GM12875 (cell line): Measurements from ENCODE around the gene CACNB1.

Source experiments
- H3K4me3 ChIP-seq: one replicate; pipeline ENCODE4 v1.5.1; 2011; ENCODE audit warnings: low read depth, low read length, control low read depth
- TF ChIP-seq, protein P1 (sequence below): IDR thresholded peaks from 2 replicates; pipeline ENCODE4 v1.5.1; 2011; ENCODE audit warnings: low read depth, mild to moderate bottlenecking, control low read depth, inconsistent platforms, low read length, moderate library complexity, borderline replicate concordance; ENCODE audit not compliant: insufficient read depth

CACNB1 gene

DNA sequence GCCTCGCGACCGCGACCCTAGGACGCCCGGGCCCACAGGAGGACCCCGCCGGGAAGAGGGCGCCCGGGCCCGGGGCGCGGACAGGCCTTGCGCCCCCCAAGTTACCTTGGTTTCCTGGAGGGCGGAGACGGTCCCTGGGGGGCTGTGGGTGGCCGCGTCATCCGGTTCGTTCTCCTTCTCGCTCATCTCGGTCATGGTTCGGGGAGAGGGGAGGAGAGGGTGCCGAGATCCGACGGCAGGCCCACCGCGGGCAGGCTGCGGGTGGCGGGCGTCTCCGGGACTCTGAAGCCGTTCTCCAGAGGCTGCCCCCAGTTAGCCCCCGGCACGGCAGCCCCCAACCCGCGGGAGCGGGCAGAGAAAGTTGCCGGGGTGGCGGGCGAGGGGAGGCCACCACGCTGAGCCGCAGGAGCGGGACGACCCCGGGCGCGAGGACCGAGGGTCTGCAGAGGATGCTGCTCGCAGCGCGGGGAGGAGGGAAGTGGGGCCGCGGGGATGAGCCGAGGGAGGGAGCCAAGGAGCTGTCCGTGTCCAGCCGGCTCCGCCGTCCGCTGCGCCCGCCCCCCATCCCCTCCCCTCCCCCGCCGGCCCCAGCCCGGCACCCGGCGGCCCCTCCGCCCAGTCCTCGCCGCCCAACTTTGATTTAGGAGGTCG is 28.0 kb upstream of the CACNB1 start, which contains the start of gene STAC2:
Gene STAC2 (minus strand): TSS at position 638 of the 651 bp plus-strand sequence. CDS start 443 bp downstream, at position 195.
- no peak within 1 kb of the TSS for H3K4me3 ChIP-seq
- TF ChIP-seq, protein P1, sequence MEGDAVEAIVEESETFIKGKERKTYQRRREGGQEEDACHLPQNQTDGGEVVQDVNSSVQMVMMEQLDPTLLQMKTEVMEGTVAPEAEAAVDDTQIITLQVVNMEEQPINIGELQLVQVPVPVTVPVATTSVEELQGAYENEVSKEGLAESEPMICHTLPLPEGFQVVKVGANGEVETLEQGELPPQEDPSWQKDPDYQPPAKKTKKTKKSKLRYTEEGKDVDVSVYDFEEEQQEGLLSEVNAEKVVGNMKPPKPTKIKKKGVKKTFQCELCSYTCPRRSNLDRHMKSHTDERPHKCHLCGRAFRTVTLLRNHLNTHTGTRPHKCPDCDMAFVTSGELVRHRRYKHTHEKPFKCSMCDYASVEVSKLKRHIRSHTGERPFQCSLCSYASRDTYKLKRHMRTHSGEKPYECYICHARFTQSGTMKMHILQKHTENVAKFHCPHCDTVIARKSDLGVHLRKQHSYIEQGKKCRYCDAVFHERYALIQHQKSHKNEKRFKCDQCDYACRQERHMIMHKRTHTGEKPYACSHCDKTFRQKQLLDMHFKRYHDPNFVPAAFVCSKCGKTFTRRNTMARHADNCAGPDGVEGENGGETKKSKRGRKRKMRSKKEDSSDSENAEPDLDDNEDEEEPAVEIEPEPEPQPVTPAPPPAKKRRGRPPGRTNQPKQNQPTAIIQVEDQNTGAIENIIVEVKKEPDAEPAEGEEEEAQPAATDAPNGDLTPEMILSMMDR, result no peak

DNA sequence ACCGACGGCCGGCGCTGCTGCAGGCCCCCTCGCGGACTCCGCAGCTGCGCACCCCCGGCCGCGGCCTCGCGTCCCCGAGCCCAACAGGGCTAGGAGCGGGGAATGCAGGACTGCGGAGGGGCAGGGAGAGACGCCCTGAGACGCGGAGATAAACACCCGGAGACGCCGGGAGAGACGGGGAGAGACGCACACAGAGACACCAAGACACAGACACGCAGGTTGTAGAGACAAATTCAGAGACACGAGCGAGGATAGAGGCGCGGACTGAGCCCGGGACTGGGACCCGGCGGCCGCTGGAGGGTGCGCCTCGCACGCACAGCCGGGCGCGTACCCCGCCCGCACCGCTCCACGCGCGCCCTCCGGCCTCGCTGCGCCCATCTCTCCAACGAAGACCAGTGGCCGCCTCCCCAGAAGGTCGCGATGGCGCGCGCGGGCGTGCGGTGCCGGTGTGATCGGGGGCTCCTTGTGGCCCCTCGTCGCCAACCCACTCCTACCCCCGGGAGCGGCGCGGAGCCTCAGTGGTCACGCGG is 27.4 kb upstream of the CACNB1 start:
- H3K4me3 ChIP-seq, result no peak overlapping the region
- TF ChIP-seq, protein P1, result no peak

DNA sequence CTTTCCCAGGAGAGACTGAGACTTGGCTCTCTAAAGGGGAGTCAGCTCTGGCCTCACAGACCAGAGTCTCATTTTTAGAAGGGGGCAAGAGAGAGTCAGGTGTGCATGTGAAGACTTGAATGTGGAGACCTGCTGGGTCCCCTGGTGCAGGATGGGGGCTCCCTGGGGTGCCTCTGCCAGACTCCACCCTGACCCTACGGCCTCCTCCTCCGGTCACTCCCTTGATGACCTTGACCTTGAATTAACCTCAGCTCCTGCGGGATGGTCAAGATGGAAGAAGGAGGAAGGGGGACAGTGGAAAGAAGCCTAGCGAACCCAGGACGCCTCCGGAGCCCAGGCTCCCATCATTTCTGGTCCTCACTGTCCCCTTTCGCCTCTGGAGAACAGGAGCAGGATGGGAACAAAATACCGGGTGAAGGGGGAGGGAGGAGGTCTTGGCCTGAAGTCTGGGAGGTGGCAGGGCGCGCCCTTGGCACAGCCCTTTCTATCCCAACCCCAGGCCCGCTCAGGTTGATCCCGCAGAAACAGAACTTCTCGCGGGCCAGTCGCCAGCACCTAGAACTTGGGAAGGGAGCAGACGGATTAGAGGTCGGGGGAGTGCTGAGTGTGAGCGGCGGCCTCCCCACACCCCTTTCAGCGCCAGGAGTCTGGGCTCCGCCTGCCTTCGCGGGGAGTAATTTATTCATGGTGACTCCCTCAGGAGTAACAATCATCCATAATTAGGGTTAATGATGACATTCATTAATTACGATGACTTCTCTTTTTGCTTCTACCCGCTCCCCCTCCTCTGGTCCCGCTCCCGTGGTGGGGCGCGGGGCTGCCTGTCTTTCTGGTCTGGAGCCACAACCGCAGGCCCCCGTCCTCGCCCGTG is 26.7 kb upstream of the CACNB1 start:
- TF ChIP-seq, protein P1, result no peak
- H3K4me3 ChIP-seq, result no peak overlapping the region

DNA sequence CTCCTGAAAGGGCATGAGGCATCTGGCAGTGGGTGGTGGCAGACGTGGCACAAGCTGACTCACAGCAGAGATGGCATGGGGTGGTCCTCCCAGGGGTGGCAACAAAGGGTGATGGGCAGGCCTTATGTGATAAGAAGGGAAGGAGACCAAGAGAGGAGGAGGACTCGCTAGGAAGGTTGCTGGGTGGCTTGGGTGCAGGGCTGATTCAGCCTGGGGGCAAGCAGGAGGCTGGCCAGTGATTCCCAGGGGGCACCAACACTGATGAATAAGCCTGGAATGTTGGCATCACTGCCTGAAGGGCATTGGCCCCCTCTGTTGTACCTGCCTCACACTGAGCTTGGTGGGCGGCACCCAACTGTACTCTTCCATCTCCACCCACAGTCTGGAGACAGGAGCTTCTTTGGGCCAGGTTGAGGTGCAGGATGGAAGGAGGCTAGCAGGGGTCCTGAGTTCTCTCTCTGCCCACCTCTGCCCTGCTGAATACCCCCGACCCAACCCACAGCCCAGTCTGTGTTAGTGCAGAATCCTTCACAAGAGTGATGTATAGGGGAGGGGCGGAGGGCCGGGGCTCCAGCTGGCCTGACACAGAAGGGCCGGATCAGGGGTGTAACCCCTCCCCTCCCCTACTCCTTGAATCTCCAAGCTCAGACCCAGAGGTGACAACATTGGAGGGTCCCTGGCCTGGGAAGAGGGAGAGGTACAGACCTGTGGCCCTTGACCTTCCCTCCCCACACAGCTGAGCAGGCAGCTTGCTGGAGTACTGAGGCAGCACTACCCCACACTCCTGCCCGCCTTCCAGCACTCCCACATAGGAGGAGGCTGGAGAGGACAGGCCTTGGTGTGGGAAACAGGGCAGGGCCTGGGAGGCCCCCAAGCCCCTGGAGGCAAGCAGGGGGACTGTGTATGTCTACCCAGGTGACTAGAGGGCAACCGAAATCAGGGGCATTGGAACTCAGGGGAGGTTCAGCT is 25.7 kb upstream of the CACNB1 start:
- TF ChIP-seq, protein P1, result no peak
- no peak overlapping the region for H3K4me3 ChIP-seq

DNA sequence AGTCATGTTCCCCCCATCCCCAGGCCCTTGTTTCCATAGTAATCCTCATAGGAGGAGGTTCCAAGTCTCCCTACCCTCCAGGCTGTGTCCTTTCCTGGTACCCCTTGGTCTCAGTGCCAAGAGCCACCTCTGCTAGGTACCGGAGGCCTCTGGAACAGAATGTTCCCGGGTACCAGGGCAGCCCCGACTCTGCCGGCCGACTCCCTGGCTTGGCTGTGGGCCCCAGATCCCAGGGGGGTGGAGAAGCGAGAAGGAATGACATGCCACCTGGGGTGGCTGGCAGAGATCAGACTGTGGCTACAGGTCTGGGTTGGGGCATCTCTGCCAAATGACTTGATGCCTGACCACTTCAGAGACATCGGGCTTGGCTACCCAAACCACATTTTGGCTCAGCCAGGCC is 24.7 kb upstream of the CACNB1 start:
- TF ChIP-seq, protein P1, result no peak
- H3K4me3 ChIP-seq, result no peak overlapping the region

DNA sequence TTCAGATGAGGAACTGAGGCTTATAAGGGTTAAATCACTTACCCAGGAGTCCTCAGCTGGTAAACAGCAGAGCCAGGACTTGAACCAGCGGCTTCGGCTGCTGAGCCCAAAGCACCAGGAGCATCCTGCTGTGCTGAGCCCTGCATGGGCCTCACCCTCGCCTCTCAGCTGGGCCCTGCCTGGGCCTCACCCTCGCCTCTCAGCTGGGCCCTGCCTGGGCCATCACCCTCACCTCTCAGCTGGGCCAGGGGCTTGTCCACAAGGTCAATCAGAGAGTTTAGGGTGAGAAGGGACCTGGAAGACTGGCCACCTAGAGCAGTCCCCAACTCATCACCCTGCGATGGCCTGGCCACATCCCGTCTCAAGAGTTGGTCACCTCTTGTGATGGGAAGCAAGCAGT is 24.1 kb upstream of the CACNB1 start:
- H3K4me3 ChIP-seq, result no peak overlapping the region
- TF ChIP-seq, protein P1, result no peak
